CD14-positive monocyte (primary cell): ENCODE results near the gene MAST4. TPM values are rescaled to one million over a fixed set of nuclear protein-coding genes. Genes with fewer than 3 reads are reported as not detected.

Experiments
- DNase-seq, 3 donors: peaks; one replicate each; pipeline ENCODE4 v3.0.0-alpha.2; 2011 to 2022
- H2AFZ ChIP-seq: 2 replicates; pipeline ENCODE4 v1.6.0; 2012; ENCODE audit warnings: mild to moderate bottlenecking, low read depth, low read length, inconsistent platforms; ENCODE audit not compliant: insufficient read depth, poor library complexity, severe bottlenecking
- H3K27ac ChIP-seq, 2 donors: 1 replicate in 1 of 2; 2 replicates in 1 of 2; pipeline ENCODE4 v1.5.1; 2012 to 2013; ENCODE audit warnings: low read length in 2 of 2, control low read depth in 1 of 2, inconsistent platforms in 1 of 2, low read depth in 1 of 2, mild to moderate bottlenecking in 1 of 2
- H3K27me3 ChIP-seq, 2 donors: one replicate each; pipeline versions ENCODE4 v1.6.0 to v1.6.1; 2011 to 2013; ENCODE audit warnings: low read length in 2 of 2; ENCODE audit not compliant: control insufficient read depth in 2 of 2, insufficient read depth in 2 of 2
- H3K36me3 ChIP-seq, 2 donors: replicated peaks in 1 of 2; 1 replicate in 1 of 2; 2 replicates in 1 of 2; pipeline versions ENCODE4 v1.5.1 to v1.6.1; 2012 to 2013; ENCODE audit warnings: low read length in 2 of 2, control low read depth in 1 of 2, inconsistent platforms in 1 of 2, mild to moderate bottlenecking in 1 of 2; ENCODE audit not compliant: insufficient read depth in 2 of 2, control insufficient read depth in 1 of 2
- H3K4me1 ChIP-seq, 2 donors: 1 replicate in 1 of 2; 2 replicates in 1 of 2; pipeline versions ENCODE4 v1.5.1 to v1.6.1; 2012 to 2013; ENCODE audit warnings: low read length in 2 of 2, control low read depth in 1 of 2, inconsistent platforms in 1 of 2, mild to moderate bottlenecking in 1 of 2, moderate library complexity in 1 of 2; ENCODE audit not compliant: insufficient read depth in 2 of 2, control insufficient read depth in 1 of 2
- H3K4me2 ChIP-seq: replicated peaks from 2 replicates; pipeline ENCODE3; 2012; ENCODE audit warnings: low read length, moderate library complexity, mild to moderate bottlenecking; ENCODE audit not compliant: poor library complexity, severe bottlenecking; ENCODE audit errors: extremely low read depth
- H3K4me3 ChIP-seq, 3 experiments: fragments of 200-600 bp in 1 of 3; sonication (generic) in 1 of 3; replicated peaks in 1 of 3; 1 replicate in 2 of 3; 2 replicates in 1 of 3; pipeline ENCODE4 v1.5.1; 2011 to 2013; ENCODE audit warnings: low read length in 3 of 3, mild to moderate bottlenecking in 3 of 3, control low read depth in 2 of 3, low read depth in 2 of 3, inconsistent platforms in 1 of 3, moderate library complexity in 1 of 3
- H3K79me2 ChIP-seq: 2 replicates; pipeline ENCODE4 v1.6.0; 2012; ENCODE audit warnings: mild to moderate bottlenecking, control low read depth, inconsistent platforms, low read length, moderate library complexity; ENCODE audit not compliant: insufficient read depth
- H3K9ac ChIP-seq: 2 replicates; pipeline ENCODE4 v1.6.0; 2017; ENCODE audit warnings: low read length, mild to moderate bottlenecking; ENCODE audit not compliant: insufficient read depth, poor library complexity, severe bottlenecking
- H3K9me3 ChIP-seq, 2 donors: replicated peaks in 1 of 2; 1 replicate in 1 of 2; 2 replicates in 1 of 2; pipeline versions ENCODE4 v1.5.1 to v1.6.1; 2012 to 2013; ENCODE audit warnings: low read length in 2 of 2, control low read depth in 1 of 2; ENCODE audit not compliant: control insufficient read depth in 1 of 2, insufficient read depth in 1 of 2
- H4K20me1 ChIP-seq: 2 replicates; pipeline ENCODE4 v1.6.0; 2012; ENCODE audit warnings: mild to moderate bottlenecking, low read length, control low read depth, moderate library complexity; ENCODE audit not compliant: insufficient read depth
- H3K27ac Mint-ChIP-seq, 7 donors: one replicate each; pipeline ENCODE4 v1.8.0; 2020; ENCODE audit warnings: mild to moderate bottlenecking in 7 of 7, mixed read lengths in 7 of 7, moderate library complexity in 6 of 7, inconsistent platforms in 2 of 7
- H3K27me3 Mint-ChIP-seq, 3 donors: one replicate each; pipeline ENCODE4 v1.8.0; 2021 to 2022; ENCODE audit warnings: low read depth in 3 of 3, mild to moderate bottlenecking in 3 of 3, mixed read lengths in 3 of 3, moderate library complexity in 3 of 3, inconsistent platforms in 1 of 3
- H3K36me3 Mint-ChIP-seq, 2 donors: one replicate each; pipeline ENCODE4 v1.8.0; 2020; ENCODE audit warnings: mixed read lengths in 2 of 2, inconsistent platforms in 1 of 2, mild to moderate bottlenecking in 1 of 2
- H3K4me1 Mint-ChIP-seq: one replicate; pipeline ENCODE4 v1.8.0; 2020; ENCODE audit warnings: mild to moderate bottlenecking, mixed read lengths
- H3K4me3 Mint-ChIP-seq, 2 donors: one replicate each; pipeline ENCODE4 v1.8.0; 2020; ENCODE audit warnings: mild to moderate bottlenecking in 2 of 2, mixed read lengths in 2 of 2, moderate library complexity in 1 of 2
- H3K9me3 Mint-ChIP-seq, 7 donors: one replicate each; pipeline ENCODE4 v1.8.0; 2020 to 2022; ENCODE audit warnings: mixed read lengths in 7 of 7, mild to moderate bottlenecking in 6 of 7, moderate library complexity in 6 of 7, inconsistent platforms in 2 of 7
- CTCF ChIP-seq: fragments of 200-600 bp; IDR thresholded peaks from one replicate; pipeline ENCODE4 v1.8.0; 2022; ENCODE audit warnings: antibody characterized with exemption, mild to moderate bottlenecking
- WGBS: methylation state at CpG from one replicate; pipeline ENCODE4 v1.1.5; 2013; ENCODE audit warnings: missing lambda C conversion rate; ENCODE audit not compliant: insufficient coverage; 5-methylcytosine and 5-hydroxymethylcytosine counted together
- intact Hi-C, 2 donors: fragments of 100-400 bp; cut with micrococcal nuclease; formaldehyde crosslinking; loops; one replicate each; pipeline versions ENCODE4 v1.15.0 to v1.15.1; 2023
- polyA plus RNA-seq, 3 donors: library from polyadenylated mRNA; depleted of rRNA in 1 of 3; unstranded in 2 of 3; stranded (reverse) in 1 of 3; fragments of 300-500 nt in 2 of 3; fragments of >200 nt in 1 of 3; fragmentation: Illumina TruSeq in 2 of 3; gene quantifications; 1 replicate in 2 of 3; 2 replicates in 1 of 3; pipeline ENCODE4 v1.2.3, GENCODE V29; 2012 to 2021

MAST4 gene
- polyA plus RNA-seq, 3 donors: 0.03 to 0.24 TPM; not detected in 1

DNA sequence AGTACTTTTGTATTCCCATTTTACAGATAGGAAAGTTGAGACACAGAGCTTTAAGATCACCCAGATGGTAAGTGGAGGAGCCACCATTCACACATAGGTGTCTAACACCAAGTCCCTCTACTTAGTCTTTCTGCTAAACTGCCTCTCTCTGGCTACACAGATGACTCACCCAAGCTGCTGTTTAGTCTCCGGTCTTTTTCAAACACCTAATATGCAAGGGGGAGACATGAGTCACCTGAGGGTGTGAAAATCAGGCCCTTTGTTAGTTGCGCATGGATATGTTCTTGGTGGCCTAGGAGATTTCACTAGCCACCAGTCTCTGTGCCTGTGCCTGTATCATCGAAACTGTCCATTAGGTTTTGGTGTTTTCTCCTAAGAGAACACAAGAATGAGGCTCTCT lies 117.8 kb downstream of the MAST4 start:
- no peak overlapping the region for H3K27ac Mint-ChIP-seq
- no peaks in the 10 kb centered on the region for H3K36me3 Mint-ChIP-seq
- intact Hi-C loops: no loop called here
- H3K36me3 ChIP-seq: no peaks in the 10 kb centered on the region
- no peak overlapping the region for H3K4me3 Mint-ChIP-seq
- H3K4me1 ChIP-seq: peaks cover 10 to 11% of the 10 kb centered on the region in 2 donors
- H3K9me3 Mint-ChIP-seq: peaks cover 6 to 19% (median 14%) of the 10 kb centered on the region in 7 donors
- no CpG with 5 or more reads among the region's 3 CpGs for WGBS
- H4K20me1 ChIP-seq: no peaks in the 10 kb centered on the region
- TF ChIP-seq CTCF: no peak
- H3K4me3 ChIP-seq: no peak overlapping the region
- H3K79me2 ChIP-seq: no peaks in the 10 kb centered on the region
- H2AFZ ChIP-seq: no peak overlapping the region
- no peak for DNase-seq
- H3K4me2 ChIP-seq: no peak overlapping the region
- no peak overlapping the region for H3K27ac ChIP-seq
- H3K27me3 ChIP-seq: no peaks in the 10 kb centered on the region
- peaks cover 7 to 18% of the 10 kb centered on the region in 2 donors for H3K9me3 ChIP-seq
- H3K27me3 Mint-ChIP-seq: peaks cover 1 to 4% (median 1%) of the 10 kb centered on the region in 3 donors
- H3K4me1 Mint-ChIP-seq: peaks cover 9% of the 10 kb centered on the region
- no peak overlapping the region for H3K9ac ChIP-seq

- H3K4me1 ChIP-seq: peaks cover 15 to 16% of the 10 kb centered on the region in 2 donors
- no peak for TF ChIP-seq CTCF
- H3K27ac ChIP-seq: peak overlapping the region; percentile 7 to 50
- no peaks in the 10 kb centered on the region for H3K36me3 ChIP-seq
- DNase-seq: no peak
- Mint-ChIP-seq H3K27me3 (peaks cover 1 to 4% (median 1%) of the 10 kb centered on the region in 3 donors), H3K4me1 (peaks cover 20% of the 10 kb centered on the region), H3K36me3 (no peaks in the 10 kb centered on the region), H3K9me3 (peaks cover 0 to 5% (median 0%) of the 10 kb centered on the region in 7 donors), H3K4me3 (no peak overlapping the region), H3K27ac (peak overlapping the region in 3 of 7 donors; percentile 34 to 75 (median 63))
- no peak overlapping the region for H2AFZ ChIP-seq
- H3K4me2 ChIP-seq: peak overlapping the region; percentile 33
- H3K9me3 ChIP-seq: peaks cover 0 to 4% of the 10 kb centered on the region in 2 donors
- no peaks in the 10 kb centered on the region for H3K27me3 ChIP-seq
- H3K79me2 ChIP-seq: no peaks in the 10 kb centered on the region
- 100% methylated on average over 2 of the region's 6 CpGs for WGBS
- intact Hi-C loops: no loop called here
- no peak overlapping the region for H3K9ac ChIP-seq
- H4K20me1 ChIP-seq: no peaks in the 10 kb centered on the region
- H3K4me3 ChIP-seq: no peak overlapping the region
These were observed 121.5 kb downstream of the MAST4 start for GRCh38 chr5:66717455-66718373.
